Astrocyte of the spinal cord (primary cell): ENCODE measurements around the gene OR4B1.
A peak's percentile ranks its signal among the peaks of the same experiment; 100 is the strongest.
"Not testable (repeated sequence)": the region's sequence is repeated elsewhere in the genome, so short reads cannot be mapped to it uniquely, and the experiment has no call there.

Experiments
- DNase-seq: peaks from one replicate; pipeline ENCODE4 v3.0.0; 2011; ENCODE audit warnings: low read depth, low spot score
- H3K4me3 ChIP-seq: 2 replicates; pipeline ENCODE4 v1.5.1; 2011; ENCODE audit warnings: low read depth, mild to moderate bottlenecking, low read length, moderate library complexity
- in situ Hi-C: cut with HindIII; loops from 2 replicates; pipeline ENCODE4 v1.10.0; 2017; ENCODE audit warnings: low sequenced_read_pairs
- TF ChIP-seq, protein P1 (sequence below): IDR thresholded peaks from 2 replicates; pipeline ENCODE4 v1.5.1; 2012; ENCODE audit warnings: low read depth, mild to moderate bottlenecking, low read length, inconsistent platforms

Gene OR4B1

DNA sequence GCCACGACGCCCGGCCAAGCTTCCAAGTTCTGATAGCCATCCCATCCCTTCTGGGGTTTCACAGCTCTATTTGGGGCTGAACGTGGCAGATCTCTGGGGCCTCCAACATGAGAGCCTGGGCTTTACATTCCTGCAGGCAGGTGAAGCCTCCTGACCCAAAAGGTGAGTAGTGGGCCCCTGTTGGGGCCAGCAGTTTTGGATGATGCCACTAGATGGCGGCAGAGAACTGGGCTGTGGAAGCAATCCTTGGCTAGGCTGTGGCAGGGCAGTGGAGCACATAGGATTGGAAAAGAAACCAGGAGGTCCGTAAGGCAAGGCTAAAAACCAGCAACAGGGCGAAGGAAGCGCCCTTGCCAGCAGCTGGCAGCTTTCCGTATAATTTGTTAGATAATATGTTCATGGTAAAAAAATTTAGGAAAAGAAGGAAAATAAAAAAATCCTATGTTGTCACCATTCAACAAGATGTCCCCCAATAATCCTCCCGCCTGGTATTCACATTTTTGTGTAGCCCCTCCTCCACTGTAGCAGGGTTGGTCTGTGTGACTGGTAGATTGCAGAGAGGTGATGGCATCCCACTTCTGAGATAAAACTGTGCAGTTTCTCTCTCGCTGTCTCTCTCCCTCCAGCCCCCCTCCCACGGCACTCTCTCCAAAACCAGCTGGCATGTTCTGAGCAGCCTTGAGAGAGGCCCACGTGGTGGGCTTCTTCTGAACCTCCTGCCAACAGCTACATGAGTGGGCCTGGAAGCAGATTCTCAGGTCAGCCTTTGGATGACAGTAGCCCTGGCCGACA lies 43.6 kb upstream of the OR4B1 start:
- in situ Hi-C loops: no loop called here
- TF ChIP-seq, protein P1, sequence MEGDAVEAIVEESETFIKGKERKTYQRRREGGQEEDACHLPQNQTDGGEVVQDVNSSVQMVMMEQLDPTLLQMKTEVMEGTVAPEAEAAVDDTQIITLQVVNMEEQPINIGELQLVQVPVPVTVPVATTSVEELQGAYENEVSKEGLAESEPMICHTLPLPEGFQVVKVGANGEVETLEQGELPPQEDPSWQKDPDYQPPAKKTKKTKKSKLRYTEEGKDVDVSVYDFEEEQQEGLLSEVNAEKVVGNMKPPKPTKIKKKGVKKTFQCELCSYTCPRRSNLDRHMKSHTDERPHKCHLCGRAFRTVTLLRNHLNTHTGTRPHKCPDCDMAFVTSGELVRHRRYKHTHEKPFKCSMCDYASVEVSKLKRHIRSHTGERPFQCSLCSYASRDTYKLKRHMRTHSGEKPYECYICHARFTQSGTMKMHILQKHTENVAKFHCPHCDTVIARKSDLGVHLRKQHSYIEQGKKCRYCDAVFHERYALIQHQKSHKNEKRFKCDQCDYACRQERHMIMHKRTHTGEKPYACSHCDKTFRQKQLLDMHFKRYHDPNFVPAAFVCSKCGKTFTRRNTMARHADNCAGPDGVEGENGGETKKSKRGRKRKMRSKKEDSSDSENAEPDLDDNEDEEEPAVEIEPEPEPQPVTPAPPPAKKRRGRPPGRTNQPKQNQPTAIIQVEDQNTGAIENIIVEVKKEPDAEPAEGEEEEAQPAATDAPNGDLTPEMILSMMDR: peak; percentile 99
- peak; percentile 57 for DNase-seq
- H3K4me3 ChIP-seq: no peak overlapping the region

DNA sequence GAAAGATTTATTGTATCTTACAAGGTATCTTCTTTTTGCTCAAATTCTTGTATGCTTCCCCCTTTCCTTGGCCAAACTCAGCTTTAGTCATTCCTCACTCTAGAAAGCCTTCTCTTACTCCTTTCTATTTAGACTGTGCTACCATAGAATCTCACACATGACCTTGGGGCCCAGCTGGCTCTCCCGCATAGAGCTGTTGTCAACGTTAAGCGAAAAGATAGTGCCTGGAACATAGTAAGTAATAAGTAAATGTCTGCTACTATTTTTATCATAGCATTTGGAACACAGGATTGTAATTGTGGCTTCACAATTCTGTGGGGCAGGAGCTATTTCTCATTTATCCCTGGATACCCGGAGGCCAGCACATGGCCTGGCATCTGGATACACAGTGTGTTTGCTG lies 38.9 kb upstream of the OR4B1 start:
- TF ChIP-seq, protein P1: no peak
- DNase-seq: no peak
- no peak overlapping the region for H3K4me3 ChIP-seq
- in situ Hi-C loops: no loop called here

DNA sequence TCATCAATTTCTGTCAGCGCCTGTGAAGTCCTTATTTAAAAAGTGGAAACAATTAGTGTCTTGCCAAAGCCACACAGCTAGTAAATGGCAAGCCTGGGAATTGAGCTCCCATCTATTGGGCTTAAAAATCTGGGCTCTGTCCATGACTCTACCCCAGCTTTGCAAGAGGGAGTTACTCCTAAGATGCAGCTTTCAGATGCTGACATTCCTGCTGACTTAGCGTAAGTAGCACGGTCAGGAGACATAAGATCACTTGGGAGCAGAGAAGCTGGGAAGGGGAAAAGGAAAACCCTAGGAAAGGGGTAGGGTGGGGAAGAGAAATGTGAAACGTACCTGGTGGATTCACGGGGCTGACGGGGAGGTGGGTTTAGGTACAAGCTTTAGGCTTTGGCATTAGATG lies 36.0 kb upstream of the OR4B1 start:
- no peak for DNase-seq
- in situ Hi-C loops: no loop called here
- H3K4me3 ChIP-seq: no peak overlapping the region
- TF ChIP-seq, protein P1: no peak

DNA sequence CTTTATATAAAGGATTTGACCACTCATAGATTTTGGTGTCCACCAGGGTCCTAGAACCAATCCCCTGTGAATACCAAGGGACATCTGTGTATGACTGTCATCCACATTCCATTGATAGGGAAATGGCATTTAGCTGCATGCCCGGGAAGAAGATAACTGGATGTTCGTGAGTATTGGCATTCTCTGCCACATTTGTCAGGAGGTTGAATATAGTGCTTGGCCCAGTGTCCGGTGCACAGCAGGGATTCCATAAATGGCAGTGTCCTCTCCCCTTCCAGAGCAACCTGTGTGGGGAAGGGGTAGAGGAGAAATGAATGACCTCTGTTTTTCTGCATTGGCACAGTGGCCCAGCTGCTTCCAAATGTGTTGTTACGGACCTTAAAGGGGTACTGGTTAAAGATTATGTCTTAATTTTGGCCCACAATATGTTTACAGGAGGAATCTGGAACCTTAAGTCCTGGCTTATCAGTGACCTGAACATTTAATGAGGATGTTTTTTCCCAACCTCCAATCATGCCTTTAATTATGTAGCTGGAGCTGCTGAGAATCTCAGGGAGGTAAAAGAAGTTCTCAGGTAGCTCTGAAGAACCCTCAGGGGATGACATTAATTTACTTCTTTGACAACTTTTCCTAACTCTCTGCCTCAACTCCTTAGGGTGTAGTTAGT lies 33.6 kb upstream of the OR4B1 start:
- TF ChIP-seq, protein P1: no peak
- in situ Hi-C loops: no loop called here
- no peak for DNase-seq
- H3K4me3 ChIP-seq: no peak overlapping the region

DNA sequence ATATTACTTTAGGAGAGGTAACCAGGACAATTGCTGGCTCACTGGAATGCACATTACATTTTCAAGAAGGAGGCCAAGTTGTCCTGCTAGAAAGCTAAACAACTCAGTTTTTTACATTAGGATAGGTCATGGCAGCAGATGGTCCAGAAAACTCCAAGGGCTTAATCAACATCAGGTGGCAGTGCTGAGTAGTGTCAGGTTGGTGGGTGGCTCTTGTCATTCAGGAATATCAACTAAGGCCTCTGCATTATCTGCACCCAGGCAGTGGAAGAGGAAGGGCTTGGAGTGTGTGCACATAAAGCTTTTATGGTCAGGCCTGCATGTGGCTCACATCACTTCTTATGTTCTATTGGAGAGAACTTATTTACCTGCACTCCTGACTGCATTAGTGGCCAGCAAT lies 32.2 kb upstream of the OR4B1 start:
- TF ChIP-seq, protein P1: no peak
- no peak for DNase-seq
- in situ Hi-C loops: no loop called here
- no peak overlapping the region for H3K4me3 ChIP-seq

DNA sequence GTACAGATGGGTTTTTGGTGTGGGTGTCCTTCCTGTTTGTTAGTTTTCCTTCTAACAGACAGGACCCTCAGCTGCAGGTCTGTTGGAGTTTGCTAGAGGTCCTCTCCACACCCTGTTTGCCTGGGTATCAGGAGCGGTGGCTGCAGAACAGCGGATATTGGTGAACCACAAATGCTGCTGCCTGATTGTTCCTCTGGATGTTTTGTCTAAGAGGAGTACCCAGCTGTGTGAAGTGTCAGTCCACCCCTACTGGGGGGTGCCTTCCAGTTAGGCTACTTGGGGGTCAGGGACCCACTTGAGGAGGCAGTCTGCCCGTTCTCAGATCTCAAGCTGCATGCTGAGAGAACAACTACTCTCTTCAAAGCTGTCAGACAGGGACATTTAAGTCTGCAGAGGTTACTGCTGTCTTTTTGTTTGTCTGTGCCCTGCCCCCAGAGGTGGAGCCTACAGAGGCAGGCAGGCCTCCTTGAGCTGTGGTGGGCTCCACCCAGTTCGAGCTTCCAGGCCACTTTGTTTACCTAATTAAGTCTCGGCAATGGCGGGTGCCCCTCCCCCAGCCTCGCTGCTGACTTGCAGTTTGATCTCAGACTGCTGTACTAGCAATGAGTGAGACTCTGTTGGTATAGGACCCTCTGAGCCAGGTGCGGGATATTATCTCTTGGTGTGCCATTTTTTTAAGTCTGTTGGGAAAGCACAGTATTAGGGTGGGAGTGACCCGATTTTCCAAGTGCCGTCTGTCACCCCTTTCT lies 25.5 kb upstream of the OR4B1 start:
- H3K4me3 ChIP-seq, in situ Hi-C loops, DNase-seq: not testable (repeated sequence)
